IMR-90 (cell line): ENCODE results near the gene KHNYN. TPM values are rescaled to one million over a fixed set of nuclear protein-coding genes. Genes with fewer than 3 reads are reported as not detected.

Experiments used
- ATAC-seq: fragments of 200-7000 bp; cut with Tn5 transposase; 2 replicates; pipeline ENCODE4 v1.9.1; 2020; ENCODE audit warnings: low read depth, mild to moderate bottlenecking, moderate library complexity
- BruUV-seq: library from RNA; stranded (reverse); fragments of 400-500 nt; replicated peaks from 2 replicates; lab custom pipeline; 2021; lab: Mats Ljungman, UMichigan
- CTCF ChIA-PET: fragments of 300-600 bp; formaldehyde crosslinking; extraction: SDS; loops from one replicate; lab custom pipeline; 2021; ENCODE audit warnings: antibody characterized with exemption; lab: Yijun Ruan, JAX
- POLR2A ChIA-PET: fragments of 300-600 bp; sonication (Branson Sonifier 250); formaldehyde crosslinking; loops from one replicate; lab custom pipeline; 2022; ENCODE audit warnings: antibody characterized with exemption; ENCODE audit not compliant: unreplicated experiment; lab: Charles Lee
- DNase-seq: peaks from one replicate; pipeline ENCODE4 v3.0.0; 2013
- H2AFZ ChIP-seq: replicated peaks from 2 replicates; pipeline ENCODE3; 2013; ENCODE audit warnings: low read length, mild to moderate bottlenecking; ENCODE audit not compliant: poor library complexity
- H2AK5ac ChIP-seq: 2 replicates; pipeline ENCODE4 v1.6.1; 2013; ENCODE audit warnings: low read depth, low read length, inconsistent platforms
- H2AK9ac ChIP-seq: replicated peaks from 2 replicates; pipeline ENCODE3; 2013; ENCODE audit warnings: mild to moderate bottlenecking, low read depth, low read length, moderate library complexity; ENCODE audit not compliant: poor library complexity
- H2BK120ac ChIP-seq: 2 replicates; pipeline ENCODE4 v1.6.1; 2013; ENCODE audit warnings: low read depth, low read length, inconsistent platforms
- H2BK15ac ChIP-seq: 3 replicates; pipeline ENCODE4 v1.6.1; 2013; ENCODE audit warnings: low read depth, low read length, inconsistent platforms
- H2BK20ac ChIP-seq: 2 replicates; pipeline ENCODE4 v1.6.1; 2013; ENCODE audit warnings: low read depth, mild to moderate bottlenecking, inconsistent platforms, low read length, moderate library complexity
- H2BK5ac ChIP-seq: 2 replicates; pipeline ENCODE4 v1.6.1; 2013; ENCODE audit warnings: mild to moderate bottlenecking, low read depth, low read length, inconsistent platforms; ENCODE audit not compliant: poor library complexity, severe bottlenecking
- H3K14ac ChIP-seq: replicated peaks from 2 replicates; pipeline ENCODE4 v1.6.1; 2013; ENCODE audit warnings: low read depth, low read length, inconsistent platforms
- H3K18ac ChIP-seq: 2 replicates; pipeline ENCODE4 v1.6.1; 2013; ENCODE audit warnings: low read depth, low read length, control low read depth
- H3K23ac ChIP-seq: 2 replicates; pipeline ENCODE4 v1.6.1; 2013; ENCODE audit warnings: low read depth, low read length, inconsistent platforms
- H3K27ac ChIP-seq: 2 replicates; pipeline ENCODE4 v1.5.1; 2013; ENCODE audit warnings: mild to moderate bottlenecking, control low read depth, low read length; ENCODE audit not compliant: insufficient read depth
- H3K27me3 ChIP-seq: 2 replicates; pipeline ENCODE4 v1.6.1; 2013; ENCODE audit warnings: low read length; ENCODE audit not compliant: control insufficient read depth, insufficient read depth
- H3K36me3 ChIP-seq: 2 replicates; pipeline ENCODE4 v1.6.1; 2013; ENCODE audit warnings: low read length, mixed read lengths; ENCODE audit not compliant: control insufficient read depth, insufficient read depth
- H3K4ac ChIP-seq: 2 replicates; pipeline ENCODE4 v1.6.1; 2013; ENCODE audit warnings: low read depth, low read length, inconsistent platforms
- H3K4me1 ChIP-seq: 2 replicates; pipeline ENCODE4 v1.6.1; 2013; ENCODE audit warnings: low read length, mixed read lengths; ENCODE audit not compliant: control insufficient read depth, insufficient read depth
- H3K4me2 ChIP-seq: 2 replicates; pipeline ENCODE4 v1.6.1; 2013; ENCODE audit warnings: low read depth, mild to moderate bottlenecking, control low read depth, low read length, moderate library complexity
- H3K4me3 ChIP-seq: 2 replicates; pipeline ENCODE4 v1.5.1; 2013; ENCODE audit warnings: low read depth, mild to moderate bottlenecking, control low read depth, low read length, moderate library complexity; ENCODE audit not compliant: insufficient read depth
- H3K56ac ChIP-seq: 2 replicates; pipeline ENCODE4 v1.6.1; 2013; ENCODE audit warnings: low read length, inconsistent platforms; ENCODE audit not compliant: insufficient read depth; ENCODE audit errors: extremely low read depth
- H3K79me1 ChIP-seq, 2 experiments: 2 replicates each; pipeline ENCODE4 v1.6.1; 2013; ENCODE audit warnings: low read length in 2 of 2, inconsistent platforms in 1 of 2, low read depth in 1 of 2
- H3K9ac ChIP-seq: 2 replicates; pipeline ENCODE4 v1.6.1; 2013; ENCODE audit warnings: low read depth, low read length, control low read depth
- H3K9me1 ChIP-seq: 2 replicates; pipeline ENCODE4 v1.6.1; 2013; ENCODE audit warnings: low read length, inconsistent platforms; ENCODE audit not compliant: insufficient read depth
- H3K9me3 ChIP-seq: 2 replicates; pipeline ENCODE4 v1.6.1; 2013; ENCODE audit warnings: low read length; ENCODE audit not compliant: control insufficient read depth, insufficient read depth
- H4K20me1 ChIP-seq: 2 replicates; pipeline ENCODE4 v1.6.1; 2013; ENCODE audit warnings: low read length, inconsistent platforms; ENCODE audit not compliant: insufficient read depth
- H4K5ac ChIP-seq: 2 replicates; pipeline ENCODE4 v1.6.1; 2013; ENCODE audit warnings: mild to moderate bottlenecking, low read depth, low read length, control low read depth
- H4K8ac ChIP-seq, 2 experiments: 2 replicates each; pipeline ENCODE4 v1.6.1; 2013; ENCODE audit warnings: low read depth in 2 of 2, low read length in 2 of 2, control low read depth in 1 of 2, inconsistent platforms in 1 of 2
- H4K91ac ChIP-seq: 2 replicates; pipeline ENCODE4 v1.6.1; 2013; ENCODE audit warnings: low read depth, low read length, inconsistent platforms; ENCODE audit not compliant: insufficient read depth
- BHLHE40 ChIP-seq: fragments of 150-350 bp; IDR thresholded peaks from 2 replicates; pipeline ENCODE4 v1.6.1; 2016; ENCODE audit warnings: mild to moderate bottlenecking, low read depth, low read length
- CEBPB ChIP-seq: IDR thresholded peaks from 2 replicates; pipeline ENCODE4 v1.6.1; 2012; ENCODE audit warnings: low read depth, low read length, improper control_type of control experiment
- CHD1 ChIP-seq: IDR thresholded peaks from 2 replicates; pipeline ENCODE4 v1.6.1; 2012; ENCODE audit warnings: low read depth, low read length, improper control_type of control experiment
- CTCF ChIP-seq: conservative IDR thresholded peaks from 2 replicates; pipeline ENCODE4 v1.5.1; 2012; ENCODE audit warnings: mild to moderate bottlenecking, low read depth, low read length, improper control_type of control experiment
- ELK1 ChIP-seq: fragments of 150-350 bp; IDR thresholded peaks from 2 replicates; pipeline ENCODE4 v1.6.1; 2016; ENCODE audit warnings: low read depth, mild to moderate bottlenecking, low read length, moderate library complexity, borderline replicate concordance
- FOS ChIP-seq: fragments of 150-350 bp; IDR thresholded peaks from 2 replicates; pipeline ENCODE4 v1.6.1; 2016; ENCODE audit warnings: low read depth, low read length
- MAFK ChIP-seq: IDR thresholded peaks from 2 replicates; pipeline ENCODE4 v1.6.1; 2012; ENCODE audit warnings: low read depth, low read length, improper control_type of control experiment
- MAZ ChIP-seq: IDR thresholded peaks from 2 replicates; pipeline ENCODE4 v1.6.1; 2012; ENCODE audit warnings: low read depth, mild to moderate bottlenecking, low read length, improper control_type of control experiment, moderate library complexity, borderline replicate concordance
- MXI1 ChIP-seq: IDR thresholded peaks from 2 replicates; pipeline ENCODE4 v1.6.1; 2012; ENCODE audit warnings: low read depth, mild to moderate bottlenecking, low read length, moderate library complexity, borderline replicate concordance
- NFE2L2 ChIP-seq: fragments of 150-350 bp; IDR thresholded peaks from 2 replicates; pipeline ENCODE4 v1.6.1; 2016; ENCODE audit warnings: low read depth, mild to moderate bottlenecking, low read length
- POLR2A ChIP-seq: IDR thresholded peaks from 2 replicates; pipeline ENCODE4 v1.6.1; 2012; ENCODE audit warnings: mild to moderate bottlenecking, low read depth, low read length
- RCOR1 ChIP-seq: IDR thresholded peaks from 2 replicates; pipeline ENCODE4 v1.6.1; 2012; ENCODE audit warnings: mild to moderate bottlenecking, low read length, improper control_type of control experiment; ENCODE audit not compliant: insufficient replicate concordance
- RFX5 ChIP-seq: IDR thresholded peaks from 2 replicates; pipeline ENCODE4 v1.8.0; 2012; ENCODE audit warnings: low read depth, mild to moderate bottlenecking, low read length, moderate library complexity
- USF2 ChIP-seq: fragments of 150-350 bp; IDR thresholded peaks from 2 replicates; pipeline ENCODE4 v1.6.1; 2017; ENCODE audit warnings: mild to moderate bottlenecking, antibody characterized with exemption, low read length, low read depth
- WGBS, 2 experiments: methylation state at CpG; one replicate each; pipeline versions ENCODE4 v1.1.5 to v1.1.7; 2013; ENCODE audit warnings: missing lambda C conversion rate in 2 of 2; ENCODE audit not compliant: insufficient read length in 1 of 2; ENCODE audit errors: extremely low coverage in 2 of 2; 5-methylcytosine and 5-hydroxymethylcytosine counted together
- dilution Hi-C: fragments of 300-500 bp; cut with HindIII; formaldehyde crosslinking; loops from one replicate; pipeline ENCODE4 v1.14.3; 2018; ENCODE audit warnings: low sequenced_read_pairs; ENCODE audit not compliant: unreplicated experiment
- in situ Hi-C: fragments of 300-500 bp; cut with MboI; formaldehyde crosslinking; loops from 3 replicates; pipeline ENCODE4 v1.14.3; 2019; ENCODE audit warnings: low sequenced_read_pairs, inconsistent platforms, mixed read lengths
- intact Hi-C: fragments of 100-400 bp; cut with micrococcal nuclease; formaldehyde crosslinking; loops from 2 replicates; pipeline ENCODE4 v1.10.0; 2022
- polyA plus RNA-seq, 3 experiments: library from polyadenylated mRNA; depleted of rRNA; stranded (reverse); fragments of >200 nt; gene quantifications; 2 replicates each; pipeline ENCODE4 v1.2.3, GENCODE V29; 2012; ENCODE audit warnings: low replicate concordance in 1 of 3
- total RNA-seq: library from RNA; depleted of rRNA; stranded (reverse); fragments of >200 nt; gene quantifications from 2 replicates; pipeline ENCODE4 v1.2.3, GENCODE V29; 2012

KHNYN gene
- total and polyA plus RNA-seq, 2 of the 4 experiments (the other 2 are of a cell fraction): 18.9 to 24.4 TPM

GRCh38 chr14:24434036-24434435 lies 4.3 kb downstream of the KHNYN start:
- peaks cover 17% of the 10 kb centered on the region; the same call in 1 of the 2 replicates for H3K4me1 ChIP-seq
- DNase-seq: no peak
- no peak overlapping the region for H4K5ac ChIP-seq
- peaks cover 26 to 49% of the 10 kb centered on the region in 2 experiments for H3K79me1 ChIP-seq
- H3K23ac ChIP-seq: no peak overlapping the region
- H2BK15ac ChIP-seq: no peak overlapping the region
- no peak overlapping the region for H3K4me2 ChIP-seq
- H2BK5ac ChIP-seq: no peak overlapping the region
- POLR2A ChIA-PET: interaction anchor here (0.6 kb wide), 1 partner anchor 98 kb away, joined by 3 read pairs; no protein-coding TSS in a partner anchor
- WGBS, 2 experiments: no CpG with 5 or more reads among the region's 7 CpGs
- no peak overlapping the region for H3K4me3 ChIP-seq
- H3K9ac ChIP-seq: no peak overlapping the region
- H4K91ac ChIP-seq: no peak overlapping the region
- in situ Hi-C loops (loop anchor here (10.0 to 25.0 kb wide), 4 partner anchors 69 to 1122 kb away; partner anchors contain the start of genes BCL2L2, FITM1, GMPR2 and NEDD8), intact Hi-C loops (loop anchor here (10.0 kb wide), 1 partner anchor 219 kb away; the partner anchor contains the start of genes CHMP4A and MDP1), dilution Hi-C loops (no loop called here)
- no peak overlapping the region for H4K8ac ChIP-seq
- no peak overlapping the region for H2AK5ac ChIP-seq
- no peak for ATAC-seq
- no peak overlapping the region for H2BK20ac ChIP-seq
- H3K27ac ChIP-seq: no peak overlapping the region
- H3K56ac ChIP-seq: no peak overlapping the region
- no peak overlapping the region for H3K14ac ChIP-seq
- no peak overlapping the region for H2AK9ac ChIP-seq
- no peak overlapping the region for H2AFZ ChIP-seq
- CTCF ChIA-PET: interaction anchor here (1.2 kb wide), 1 partner anchor 101 kb away, joined by 6 read pairs; no protein-coding TSS in a partner anchor
- H3K36me3 ChIP-seq: peaks cover 45% of the 10 kb centered on the region
- H3K18ac ChIP-seq: no peak overlapping the region
- H2BK120ac ChIP-seq: no peak overlapping the region
- no peaks in the 10 kb centered on the region for H3K9me3 ChIP-seq
- H3K27me3 ChIP-seq: no peaks in the 10 kb centered on the region
- H4K20me1 ChIP-seq: peaks cover 30% of the 10 kb centered on the region
- no TSS peak for BruUV-seq
- peaks cover 4% of the 10 kb centered on the region for H3K9me1 ChIP-seq
- H3K4ac ChIP-seq: no peak overlapping the region
- TF ChIP-seq NFE2L2: no peak
- TF ChIP-seq RCOR1: no peak
- TF ChIP-seq POLR2A: no peak
- no peak for TF ChIP-seq MAZ
- TF ChIP-seq FOS: no peak
- TF ChIP-seq BHLHE40: no peak
- no peak for TF ChIP-seq MXI1
- no peak for TF ChIP-seq CTCF
- TF ChIP-seq CHD1: no peak
- no peak for TF ChIP-seq USF2
- no peak for TF ChIP-seq MAFK
- TF ChIP-seq RFX5: no peak
- TF ChIP-seq CEBPB: no peak
- no peak for TF ChIP-seq ELK1
